ENCODE results near the gene PARD6B. TPM values are rescaled to one million over a fixed set of nuclear protein-coding genes. Genes with fewer than 3 reads are reported as not detected.
"Not testable (repeated sequence)": the region's sequence is repeated elsewhere in the genome, so short reads cannot be mapped to it uniquely, and the experiment has no call there.

The PARD6B gene
- total RNA-seq, 2 donors from 2014 or later, result 3.2 to 4.6 TPM

DNA sequence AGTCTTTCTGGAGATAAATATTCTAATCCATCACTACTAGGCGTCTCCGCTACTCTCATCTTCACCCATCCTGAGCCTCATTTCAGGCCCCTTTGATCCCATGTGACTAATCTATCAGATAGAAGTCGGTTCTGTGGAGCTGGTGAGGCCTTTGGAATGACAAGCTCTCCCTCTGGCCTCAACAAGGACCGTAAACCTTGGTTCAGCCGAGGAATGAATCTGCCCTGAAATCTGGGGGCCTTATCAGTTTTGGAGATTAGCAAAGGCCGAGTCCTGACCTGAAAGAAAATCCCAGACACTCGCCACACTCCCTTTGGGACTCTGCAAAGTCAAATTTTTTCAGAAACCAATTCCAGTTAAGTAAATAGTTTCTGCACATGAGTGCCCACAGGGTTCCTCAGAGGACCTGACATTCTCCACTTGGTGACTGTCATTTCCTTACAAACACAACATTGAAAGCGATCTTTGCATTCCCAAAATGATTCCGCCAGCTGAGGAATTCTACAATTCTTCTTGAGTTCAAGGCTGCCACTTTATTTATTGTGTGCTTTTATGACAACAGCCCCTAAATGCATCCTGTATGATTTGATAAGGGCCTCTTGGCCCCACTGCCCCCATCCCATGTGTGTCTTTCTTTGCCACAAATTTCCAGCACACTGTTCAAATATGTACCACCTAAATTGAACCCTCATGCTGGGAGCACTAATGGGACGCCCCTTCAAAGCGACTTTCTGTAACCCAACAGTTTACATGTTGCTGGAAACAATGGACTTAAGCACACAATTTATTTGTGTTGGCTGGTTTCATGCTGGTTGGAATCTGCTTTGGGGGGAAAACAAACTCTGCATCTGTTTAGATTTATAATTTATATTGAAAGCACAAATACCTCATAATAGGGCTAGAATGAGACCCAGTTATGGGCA, 30.1 kb upstream of the PARD6B start:
- intact Hi-C loops (cut with DNase I), result no loop called here
- ATAC-seq (no peak), DNase-seq (no peak)

DNA sequence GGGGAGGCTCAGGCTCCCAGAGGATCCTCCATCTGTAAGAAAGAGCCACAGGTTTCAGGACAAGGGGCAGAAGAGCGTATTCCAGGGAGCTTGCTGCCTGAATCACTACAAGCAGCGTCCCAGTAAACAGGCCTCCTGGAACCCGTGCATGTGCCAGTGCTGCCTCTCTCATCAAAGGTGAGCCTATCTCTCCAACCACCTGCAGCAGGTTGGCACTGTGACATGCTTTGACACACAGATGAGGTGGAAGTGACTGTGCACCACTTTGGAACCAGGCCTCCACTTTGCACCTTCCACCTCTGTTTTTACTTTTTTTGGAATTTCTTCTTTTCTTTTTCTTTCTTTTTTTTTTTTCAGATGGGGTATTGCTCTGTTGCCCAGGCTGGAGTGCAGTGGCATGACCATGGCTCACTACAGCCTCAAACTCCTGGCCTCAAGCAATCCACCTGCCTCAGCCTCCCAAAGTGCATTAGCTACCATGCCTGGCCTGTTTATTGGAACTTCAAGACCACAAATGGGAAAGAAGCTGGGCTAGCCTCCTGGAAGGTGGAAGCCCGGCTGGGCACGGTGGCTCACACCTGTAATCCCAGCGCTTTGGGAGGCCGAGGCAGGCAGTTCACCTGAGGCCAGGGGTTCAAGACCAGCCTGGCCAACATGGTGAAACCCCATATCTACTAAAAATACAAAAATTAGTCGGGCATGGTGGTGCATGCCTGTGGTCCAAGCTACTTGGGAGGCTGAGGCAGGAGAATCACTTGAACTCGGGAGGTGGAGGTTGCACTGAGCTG, 27.5 kb upstream of the PARD6B start:
- ATAC-seq; intact Hi-C loops (cut with DNase I); DNase-seq: not testable (repeated sequence)

DNA sequence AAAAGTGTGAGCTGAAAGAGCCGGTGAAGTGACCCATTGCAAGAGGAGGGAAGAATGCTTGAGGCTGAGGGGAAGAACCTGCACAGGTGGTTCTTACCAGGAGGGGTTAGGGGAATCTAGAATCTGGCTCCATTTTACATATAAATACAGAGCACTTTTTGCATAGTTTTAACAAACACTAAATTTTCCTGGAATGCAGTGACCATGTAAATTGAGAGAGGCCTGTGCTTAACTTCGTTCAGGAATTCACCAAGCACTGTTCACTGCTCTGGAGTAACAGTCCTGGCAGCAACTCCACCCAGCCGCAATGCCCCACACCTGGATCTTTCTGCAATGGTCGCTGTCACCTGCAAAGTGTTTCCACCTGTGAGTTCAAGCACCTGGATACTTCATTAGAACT, 26.9 kb upstream of the PARD6B start:
- no peak for DNase-seq
- intact Hi-C loops (cut with DNase I), result no loop called here

DNA sequence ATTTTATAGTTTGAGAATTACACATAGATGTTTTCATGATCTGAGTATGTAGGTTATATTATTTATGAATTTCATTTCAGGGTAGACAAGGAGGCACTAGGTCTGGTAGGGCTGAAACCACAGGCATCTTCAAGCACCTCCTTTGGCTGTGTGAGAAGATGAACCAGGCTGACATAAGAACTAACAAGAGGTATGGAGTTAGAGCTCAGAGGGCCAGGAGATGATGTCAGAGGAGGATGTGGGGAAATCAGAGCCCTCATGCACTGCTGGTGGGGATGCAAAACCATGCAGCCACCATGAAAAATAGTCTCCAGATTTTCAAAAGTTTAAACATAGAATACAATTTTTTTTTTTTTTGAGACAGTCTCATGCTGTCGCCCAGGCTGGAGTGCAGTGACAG, 26.4 kb upstream of the PARD6B start:
- intact Hi-C loops (cut with DNase I), result no loop called here
- DNase-seq, result no peak
- ATAC-seq, result no peak

More for the DNA sequence above, 26.9 kb upstream of the PARD6B start:
- ATAC-seq, result no peak

DNA sequence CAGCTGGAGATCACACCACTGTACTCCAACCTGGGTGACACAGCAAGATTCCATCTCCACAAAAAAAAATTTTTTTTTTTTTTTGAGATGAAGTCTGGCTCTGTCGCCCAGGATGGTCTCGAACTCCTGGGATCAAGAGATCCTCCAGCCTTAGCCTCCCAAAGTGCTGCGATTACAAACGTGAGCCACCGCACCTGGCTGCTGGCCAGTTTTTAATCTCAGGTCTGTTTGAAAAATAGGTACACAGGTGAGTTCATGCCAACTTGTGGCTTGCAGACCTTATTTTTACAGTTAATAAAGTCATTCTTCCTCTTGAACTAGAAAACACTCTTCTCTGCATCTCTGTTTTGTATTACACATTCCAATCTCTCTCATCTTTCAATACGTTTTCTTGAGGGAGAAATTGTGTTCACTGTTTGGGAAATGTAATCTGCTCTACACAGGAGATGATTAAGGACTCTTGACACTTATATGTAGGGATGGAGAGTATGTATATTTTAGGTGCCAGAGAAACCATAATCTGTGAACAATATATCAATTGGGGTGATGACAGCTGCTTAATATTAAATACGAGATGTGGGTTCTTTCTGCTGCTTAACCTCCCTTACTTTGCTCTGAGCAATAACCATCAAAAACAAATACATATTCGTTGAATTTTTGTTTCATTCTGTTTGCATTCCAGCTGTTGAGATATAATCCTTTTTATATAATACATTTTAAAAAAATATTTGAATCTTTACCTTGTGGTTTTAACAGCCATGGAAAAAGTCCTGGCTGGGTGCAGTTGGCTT, 22.3 kb upstream of the PARD6B start:
- intact Hi-C loops (cut with DNase I), result no loop called here
- ATAC-seq (no peak), DNase-seq (no peak)

DNA sequence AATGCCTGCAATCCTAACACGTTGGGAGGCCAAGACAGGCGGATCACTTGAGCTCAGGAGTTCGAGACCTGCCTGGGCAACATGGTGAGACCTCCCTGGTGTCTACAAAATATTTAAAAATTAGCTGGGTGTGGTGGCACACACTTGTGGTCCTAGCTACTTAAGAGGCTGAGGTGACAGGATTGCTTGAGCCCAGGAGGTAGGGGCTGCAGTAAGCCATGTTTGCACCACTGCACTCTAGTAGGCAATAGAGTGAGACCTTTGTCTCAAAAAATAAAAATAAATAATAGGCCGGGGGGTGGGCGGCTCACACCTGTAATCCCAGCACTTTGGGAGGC, 21.8 kb upstream of the PARD6B start:
- intact Hi-C loops (cut with DNase I), result no loop called here
- DNase-seq (no peak), ATAC-seq (no peak)

DNA sequence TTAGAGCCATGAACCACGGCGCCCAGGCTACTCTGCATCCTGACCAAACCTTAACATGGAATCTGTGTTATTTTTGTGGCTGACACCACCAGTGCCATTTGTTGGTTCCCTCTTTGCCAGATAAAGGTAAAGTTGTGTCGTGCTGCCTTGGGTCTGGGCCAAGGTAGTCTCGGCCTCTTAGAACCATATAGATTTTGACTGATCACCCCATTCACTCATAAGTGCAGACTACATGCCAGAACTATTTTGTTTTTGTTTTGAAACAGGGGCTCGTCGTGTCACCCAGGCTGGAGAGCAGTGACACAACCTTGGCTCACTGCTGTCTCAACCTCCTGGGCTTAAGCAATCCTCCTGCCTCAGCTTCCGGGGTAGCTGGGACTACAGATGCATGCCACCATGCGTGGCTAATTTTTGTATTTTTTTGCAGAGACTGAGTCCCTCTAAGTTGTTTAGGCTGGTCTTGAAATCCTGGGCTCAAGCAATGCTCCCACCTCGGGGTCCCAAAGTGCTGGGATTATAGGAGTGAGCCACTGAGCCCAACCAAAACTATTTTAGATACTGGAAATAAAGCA, 20.8 kb upstream of the PARD6B start:
- intact Hi-C loops (cut with DNase I), result loop anchor here in 1 of 2 donors (10.0 kb wide), 1 partner anchor 46 kb away; no protein-coding TSS in a partner anchor
- DNase-seq (no peak), ATAC-seq (peak in 1 of 2 donors; percentile 41)

DNA sequence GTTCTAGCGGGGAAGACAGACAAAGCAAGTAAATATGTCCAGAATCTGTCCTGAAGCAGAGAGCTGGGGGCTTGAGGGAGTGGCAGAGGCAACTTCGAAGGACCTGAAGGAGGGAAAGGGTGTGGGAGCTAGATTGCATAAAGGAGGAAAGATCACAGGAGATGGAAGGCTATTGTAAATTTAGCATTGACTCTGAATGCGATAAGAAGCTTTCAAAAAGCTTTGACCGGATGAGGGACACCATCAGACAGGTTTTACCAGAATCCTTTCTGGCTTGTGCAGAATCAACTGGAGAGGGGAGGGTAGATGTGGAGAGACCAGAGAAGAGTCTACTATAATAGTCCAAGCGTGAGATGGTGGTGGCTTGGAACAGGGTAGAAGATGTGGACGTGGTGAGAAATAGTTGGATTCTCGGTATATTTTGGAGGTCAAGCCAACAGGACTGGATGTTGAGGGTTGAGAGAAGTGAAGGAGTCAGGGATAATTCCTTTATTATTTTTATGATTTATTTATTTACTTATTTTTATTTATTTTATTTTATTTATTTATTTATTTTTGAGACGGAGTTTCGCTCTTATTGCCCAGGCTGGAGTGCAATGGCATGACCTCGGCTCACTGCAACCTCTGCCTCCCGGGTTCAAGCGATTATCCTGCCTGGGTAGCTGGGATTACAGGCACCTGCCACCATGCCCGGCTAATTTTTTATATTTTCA, 20.1 kb upstream of the PARD6B start:
- DNase-seq (no peak), ATAC-seq (no peak)
- intact Hi-C loops (cut with DNase I), result loop anchor here in 1 of 2 donors (10.0 kb wide), 1 partner anchor 46 kb away; no protein-coding TSS in a partner anchor

DNA sequence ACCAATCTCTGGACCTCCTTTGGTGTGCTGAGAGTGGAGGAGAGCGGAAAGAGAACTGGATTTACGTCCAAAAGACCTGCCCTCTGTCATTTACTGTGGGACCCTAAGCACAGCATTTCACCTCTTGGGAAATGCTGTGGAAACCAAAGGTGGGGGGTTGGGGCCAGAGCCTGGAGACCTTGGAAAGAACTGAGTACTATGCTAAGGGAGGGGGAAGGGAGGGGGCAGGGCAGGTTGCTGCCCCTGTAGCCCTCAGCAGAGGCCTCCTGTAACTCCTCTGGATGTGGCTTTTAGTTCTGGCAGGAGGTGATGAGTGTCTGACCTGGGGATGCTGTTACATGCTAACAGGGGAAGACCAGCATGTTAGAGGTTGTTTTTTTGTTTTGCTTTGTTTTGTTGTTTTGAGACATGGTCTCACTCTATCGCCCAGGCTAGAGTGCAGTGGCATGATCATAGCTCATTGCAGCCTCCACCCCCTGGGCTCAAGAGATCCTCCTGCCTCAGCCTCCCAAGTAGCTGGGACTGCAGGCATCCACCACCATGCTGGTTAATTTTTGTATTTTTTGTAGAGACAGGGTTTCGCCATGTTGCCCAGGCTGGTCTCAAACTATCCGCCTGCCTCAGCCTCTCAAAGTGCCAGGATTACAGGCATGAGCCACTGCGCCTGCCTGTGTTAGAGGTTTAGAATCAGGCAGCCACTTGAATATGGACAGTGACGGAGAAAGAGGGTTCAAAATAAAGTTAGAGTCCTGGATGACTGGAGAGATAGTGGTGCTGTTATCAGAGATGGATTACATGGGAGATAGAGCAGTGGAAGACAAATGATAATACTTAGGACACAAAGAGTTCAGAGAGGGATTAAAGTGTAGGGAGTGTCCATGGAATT, 18.4 kb upstream of the PARD6B start:
- peak in 1 of 2 donors; percentile 35 for ATAC-seq
- DNase-seq, result no peak
- intact Hi-C loops (cut with DNase I), result loop anchor here in 1 of 2 donors (10.0 kb wide), 1 partner anchor 48 kb away; no protein-coding TSS in a partner anchor

DNA sequence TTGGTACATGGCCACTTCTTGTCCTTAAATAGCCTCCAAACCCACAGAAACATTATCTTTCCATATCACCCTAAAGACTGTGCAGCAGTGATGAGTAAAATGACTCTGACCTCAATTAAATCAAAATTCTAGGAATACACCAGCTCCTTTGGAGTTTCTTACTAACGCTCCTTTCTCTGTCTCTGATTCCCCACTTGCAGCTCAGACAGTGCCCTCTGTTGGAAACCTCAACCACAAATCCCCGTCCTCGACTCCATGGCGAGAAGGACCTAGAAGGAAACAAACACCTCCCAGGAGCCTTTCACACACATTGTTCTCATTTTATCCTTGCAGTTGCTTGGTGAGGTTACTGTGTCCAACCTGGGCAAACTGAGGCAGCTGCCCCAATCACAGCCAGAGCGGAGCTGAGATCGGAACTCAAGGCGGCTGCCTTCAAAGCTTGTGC, 17.7 kb upstream of the PARD6B start:
- intact Hi-C loops (cut with DNase I), result loop anchor here in 1 of 2 donors (10.0 kb wide), 1 partner anchor 49 kb away; no protein-coding TSS in a partner anchor
- ATAC-seq (peak; percentile 55 to 63), DNase-seq (no peak)

DNA sequence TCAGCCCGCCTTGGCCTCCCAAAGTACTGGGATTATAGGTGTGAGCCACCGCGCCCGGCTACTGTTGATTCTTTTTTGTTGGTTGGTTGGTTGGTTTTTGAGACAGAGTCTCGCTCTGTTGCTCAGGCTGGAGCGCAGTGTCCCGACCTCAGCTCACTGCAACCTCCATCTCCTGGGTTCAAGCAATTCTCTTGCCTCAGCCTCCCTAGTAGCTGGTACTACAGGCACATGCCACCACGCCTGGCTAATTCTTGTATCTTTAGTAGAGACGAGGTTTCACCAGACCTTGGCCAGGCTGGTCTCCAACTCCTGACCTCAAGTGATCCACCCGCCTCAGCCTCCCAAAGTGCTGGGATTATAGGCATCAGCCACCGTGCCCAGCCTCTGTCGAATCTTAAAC, 17.0 kb upstream of the PARD6B start:
- not testable (repeated sequence) for ATAC-seq, DNase-seq
- intact Hi-C loops (cut with DNase I), result loop anchor here in 1 of 2 donors (10.0 kb wide), 1 partner anchor 50 kb away; no protein-coding TSS in a partner anchor

DNA sequence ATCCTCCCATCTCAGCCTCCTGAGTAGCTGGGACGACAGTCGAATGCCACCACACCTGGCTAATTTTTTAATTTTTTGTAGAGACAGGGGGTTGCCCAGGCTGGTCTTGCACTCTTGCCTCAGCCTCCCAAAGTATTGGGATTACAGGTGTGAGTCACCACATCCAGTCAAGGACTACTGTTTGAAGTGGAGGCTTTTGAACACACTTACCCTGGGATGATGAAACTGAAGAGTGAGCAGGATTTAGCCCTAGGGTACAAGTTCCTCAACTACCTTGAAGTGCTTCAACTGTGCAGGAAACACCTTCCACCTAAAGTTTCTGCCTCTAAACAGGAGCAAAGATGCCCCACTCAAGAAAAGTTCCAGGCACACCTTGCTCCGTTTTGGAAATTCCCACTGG, 15.7 kb upstream of the PARD6B start:
- ATAC-seq (no peak), DNase-seq (no peak)
- intact Hi-C loops (cut with DNase I), result loop anchor here in 1 of 2 donors (10.0 kb wide), 1 partner anchor 51 kb away; no protein-coding TSS in a partner anchor

DNA sequence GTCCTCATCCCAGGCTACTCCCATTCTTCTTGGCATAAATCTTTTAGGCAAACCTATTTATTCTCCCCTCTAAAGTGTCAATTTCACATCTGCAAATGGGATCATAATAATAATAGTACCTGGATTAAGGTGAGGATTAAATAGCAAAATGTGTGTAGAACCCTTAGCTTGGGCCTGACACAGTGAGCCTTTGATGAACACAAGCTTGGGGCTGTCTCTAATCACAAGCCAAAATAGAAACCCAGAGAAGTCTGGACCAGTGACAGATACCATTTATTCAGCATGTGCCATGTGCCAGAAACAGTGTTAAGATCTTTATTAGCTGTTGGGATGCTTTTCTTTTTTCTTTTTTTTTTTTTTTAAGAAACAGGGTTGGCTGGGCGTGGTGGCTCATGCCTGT, 14.9 kb upstream of the PARD6B start:
- intact Hi-C loops (cut with DNase I), result loop anchor here in 1 of 2 donors (10.0 kb wide), 1 partner anchor 52 kb away; no protein-coding TSS in a partner anchor
- ATAC-seq (no peak), DNase-seq (no peak)

DNA sequence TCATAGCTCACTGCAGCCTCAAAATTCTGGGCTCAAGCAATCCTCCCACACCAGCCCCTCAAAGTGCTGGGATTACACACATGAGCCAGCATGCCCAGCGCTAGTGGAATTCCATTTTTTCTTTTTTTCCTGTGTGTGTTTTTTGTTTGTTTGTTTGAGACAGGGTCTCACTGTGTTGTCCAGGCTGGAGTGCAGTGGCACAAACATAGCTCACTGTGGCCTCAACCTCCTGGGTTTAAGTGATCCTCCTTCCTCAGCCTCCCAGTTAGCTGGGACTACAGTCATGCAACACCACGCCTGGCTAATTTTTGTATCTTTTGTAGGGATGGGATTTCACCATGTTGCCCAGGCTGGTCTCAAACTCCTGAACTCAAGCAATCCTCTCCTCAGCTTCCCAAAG, 14.1 kb upstream of the PARD6B start:
- no peak for DNase-seq
- ATAC-seq, result no peak
- intact Hi-C loops (cut with DNase I), result loop anchor here in 1 of 2 donors (10.0 kb wide), 1 partner anchor 53 kb away; no protein-coding TSS in a partner anchor

DNA sequence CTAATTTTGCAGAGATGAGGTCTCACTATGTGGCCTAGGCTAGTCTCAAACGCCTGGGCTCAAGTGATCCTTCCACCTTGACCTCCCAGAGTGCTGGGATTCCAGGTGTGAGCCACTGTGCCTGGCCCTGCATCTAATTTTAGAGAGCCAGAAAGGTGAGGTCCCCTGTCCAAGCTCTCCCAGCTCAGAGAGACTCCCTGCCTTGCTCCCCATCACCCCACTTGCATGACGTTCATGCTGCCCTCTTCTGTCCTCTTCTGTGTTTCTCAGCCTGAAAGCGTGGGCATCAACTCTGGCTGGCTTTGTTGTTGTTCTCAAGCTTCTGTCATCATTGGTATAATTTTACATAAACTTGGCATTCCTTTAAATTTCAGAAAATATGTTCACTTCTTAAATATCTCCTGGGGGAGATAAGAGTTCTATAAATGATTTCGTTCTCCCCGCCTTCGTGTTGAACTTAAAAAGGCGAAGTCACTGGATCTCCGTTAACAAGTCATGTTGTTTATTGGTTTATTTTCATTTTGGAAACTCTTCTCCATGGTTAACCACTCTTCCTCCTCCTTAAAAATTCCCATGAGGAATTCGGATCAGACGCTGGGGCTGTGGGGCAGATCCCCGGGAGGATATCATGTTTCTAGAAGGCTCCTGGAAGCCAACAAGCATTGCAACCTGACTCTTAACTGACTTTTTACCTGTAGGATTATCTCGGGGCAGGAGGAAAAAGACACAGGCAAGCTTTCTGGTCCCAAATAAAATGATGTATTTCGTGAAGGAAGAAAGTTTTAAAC, 13.2 kb upstream of the PARD6B start:
- DNase-seq (no peak), ATAC-seq (peak in 1 of 2 donors; percentile 28)
- intact Hi-C loops (cut with DNase I), result loop anchor here in 1 of 2 donors (10.0 kb wide), 1 partner anchor 53 kb away; no protein-coding TSS in a partner anchor

DNA sequence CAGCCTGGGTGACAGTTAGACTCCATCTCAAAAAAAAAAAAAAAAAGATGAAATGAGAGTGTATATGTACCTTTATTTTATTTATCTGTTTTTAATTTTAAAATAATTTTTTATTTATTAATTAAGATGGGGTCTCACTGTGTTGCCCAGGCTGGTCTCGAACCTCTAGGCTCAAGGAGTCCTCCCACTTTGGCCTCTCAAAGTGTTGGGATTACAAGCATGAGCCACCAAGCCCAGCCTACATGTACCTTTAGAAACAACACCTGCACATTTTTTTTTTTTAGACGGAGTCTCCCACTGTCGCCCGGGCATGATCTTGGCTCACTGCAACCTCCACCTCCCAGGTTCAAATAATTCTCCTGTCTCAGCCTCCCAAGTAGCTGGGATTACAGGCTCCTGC, 12.1 kb upstream of the PARD6B start:
- intact Hi-C loops (cut with DNase I), result loop anchor here in 1 of 2 donors (10.0 kb wide), 1 partner anchor 55 kb away; no protein-coding TSS in a partner anchor
- no peak for DNase-seq
- no peak for ATAC-seq

Measured in left cardiac atrium (tissue), 4 donors.